T47D (cell line): Measurements from ENCODE around the gene TENM3.

ENCODE experiments used
- DNase-seq, 2 experiments: peaks; one replicate each; pipeline versions ENCODE4 v3.0.0 to v3.0.0-alpha.2; 2011 to 2012; ENCODE audit warnings: low read depth in 1 of 2, low spot score in 1 of 2
- JUND ChIP-seq: IDR thresholded peaks from 2 replicates; pipeline ENCODE4 v1.6.1; 2012; ENCODE audit warnings: low read depth
- in situ Hi-C: cut with HindIII; loops from 2 replicates; pipeline ENCODE4 v1.10.0; 2016; ENCODE audit warnings: low sequenced_read_pairs, low pct_unique_long_range_greater_than_20kb

Gene TENM3

DNA sequence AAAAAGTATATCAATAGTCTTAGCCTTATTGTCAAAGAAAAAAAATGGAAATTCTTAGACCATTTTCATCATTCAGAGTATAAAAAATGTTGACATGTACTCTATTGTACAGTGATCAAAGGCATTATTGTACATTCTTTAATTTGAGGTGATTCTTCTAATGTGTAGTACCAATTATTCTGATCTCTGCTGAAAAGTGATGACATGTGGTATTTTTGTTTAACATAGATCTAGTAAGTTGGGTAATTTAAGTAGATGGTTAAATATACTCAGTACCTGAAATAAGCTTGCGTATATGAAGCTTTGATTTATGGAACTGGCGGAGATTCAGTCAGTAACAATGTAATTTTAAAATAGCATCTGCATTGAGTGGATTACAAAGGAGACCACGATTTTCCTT lies 5.1 kb downstream of the TENM3 start:
- in situ Hi-C loops: no loop called here
- no peak for TF ChIP-seq JUND
- DNase-seq: no peak

DNA sequence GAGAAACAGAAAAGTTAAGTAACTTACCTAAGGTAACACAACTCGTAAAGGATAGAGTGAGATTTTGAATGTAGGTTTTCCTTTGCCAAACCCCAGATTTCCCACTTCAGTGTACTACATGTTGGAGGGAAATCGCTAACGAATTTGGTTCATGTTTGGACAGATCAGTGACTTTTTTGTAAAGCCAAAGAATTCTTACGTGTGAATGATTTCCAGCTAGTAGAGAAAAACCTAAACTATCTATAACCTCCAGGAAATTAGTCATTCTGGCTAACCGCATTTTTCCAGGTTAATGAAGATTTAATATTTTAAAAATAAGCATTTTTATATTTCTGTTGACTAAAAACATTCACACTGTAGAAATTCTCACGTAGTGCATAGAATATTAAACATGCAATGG lies 7.2 kb downstream of the TENM3 start:
- in situ Hi-C loops: no loop called here
- DNase-seq: no peak
- TF ChIP-seq JUND: no peak

DNA sequence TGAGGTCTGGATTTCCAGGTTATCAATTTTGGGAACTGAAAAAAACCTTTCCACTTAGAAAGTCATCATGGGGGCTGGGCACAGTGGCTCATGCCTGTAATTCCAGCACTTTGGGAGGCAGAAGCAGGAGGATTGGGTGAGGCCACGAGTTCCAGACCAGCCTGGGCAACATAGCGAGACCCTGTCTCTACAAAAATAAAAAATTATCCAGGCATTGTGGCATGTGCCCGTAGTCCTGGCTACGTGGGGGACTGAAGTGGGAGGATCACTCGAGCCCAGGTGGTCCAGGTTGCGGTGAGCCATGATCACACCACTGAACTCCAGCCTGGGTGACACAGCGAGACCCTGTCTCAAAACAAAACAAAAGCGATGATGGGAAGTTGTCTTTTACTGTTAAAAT lies 7.9 kb downstream of the TENM3 start:
- TF ChIP-seq JUND: no peak
- in situ Hi-C loops: no loop called here
- DNase-seq: no peak

DNA sequence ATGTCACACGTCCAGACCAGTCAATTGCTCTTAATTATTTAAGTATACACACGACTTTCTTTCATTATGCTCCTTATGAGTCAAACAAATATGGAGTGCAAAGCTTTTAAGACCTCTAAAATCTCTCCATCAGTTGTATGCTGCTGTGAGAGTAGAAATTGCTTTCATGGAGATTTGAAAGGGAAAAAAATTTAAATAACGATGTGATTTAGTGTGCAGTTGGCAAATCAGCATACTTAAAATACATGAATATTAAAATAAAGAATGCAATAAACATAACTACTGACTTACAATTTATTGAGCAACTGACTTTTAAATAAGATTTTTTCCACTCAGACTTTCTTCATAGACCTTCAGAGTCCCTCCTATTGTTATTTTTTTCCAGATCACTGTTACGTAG lies 9.0 kb downstream of the TENM3 start:
- DNase-seq: no peak
- TF ChIP-seq JUND: no peak

DNA sequence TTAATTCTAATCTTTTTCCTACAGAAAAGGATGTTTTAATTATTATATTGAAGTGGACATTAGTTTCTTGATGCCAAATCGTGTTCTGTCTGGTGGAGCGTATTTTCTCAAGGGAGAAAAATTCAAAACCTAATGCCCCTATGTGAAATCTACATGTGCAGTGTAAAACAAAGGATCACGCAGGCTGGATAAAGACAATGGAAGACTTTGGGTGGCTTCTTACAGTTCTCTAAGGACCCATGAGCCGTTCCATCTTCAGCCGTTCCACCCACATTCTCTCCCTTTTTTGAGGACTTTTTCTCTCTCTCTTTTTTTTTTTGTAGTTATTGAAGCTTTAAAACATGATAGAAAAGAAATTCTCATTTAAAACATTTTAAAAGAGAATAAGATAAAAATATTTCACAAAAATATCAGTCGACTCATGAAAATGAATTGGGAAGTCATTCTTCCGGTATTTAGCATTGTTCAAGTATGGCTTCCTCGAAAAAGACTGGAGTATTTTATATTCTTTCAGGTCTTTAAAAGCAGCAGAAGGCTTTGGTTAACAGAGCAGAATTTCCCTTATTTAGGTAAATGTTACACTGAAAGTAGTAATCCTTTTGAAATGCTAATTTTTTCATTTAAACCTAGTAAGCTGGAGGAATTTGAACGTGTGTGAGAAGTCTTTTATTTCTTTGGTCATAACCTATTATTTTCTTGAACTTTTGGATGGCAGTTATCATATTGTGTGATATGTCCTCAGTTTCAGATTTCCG lies 11.0 kb downstream of the TENM3 start:
- in situ Hi-C loops: no loop called here
- no peak for DNase-seq
- no peak for TF ChIP-seq JUND

More for the DNA sequence above, 9.0 kb downstream of the TENM3 start:
- in situ Hi-C loops: no loop called here

DNA sequence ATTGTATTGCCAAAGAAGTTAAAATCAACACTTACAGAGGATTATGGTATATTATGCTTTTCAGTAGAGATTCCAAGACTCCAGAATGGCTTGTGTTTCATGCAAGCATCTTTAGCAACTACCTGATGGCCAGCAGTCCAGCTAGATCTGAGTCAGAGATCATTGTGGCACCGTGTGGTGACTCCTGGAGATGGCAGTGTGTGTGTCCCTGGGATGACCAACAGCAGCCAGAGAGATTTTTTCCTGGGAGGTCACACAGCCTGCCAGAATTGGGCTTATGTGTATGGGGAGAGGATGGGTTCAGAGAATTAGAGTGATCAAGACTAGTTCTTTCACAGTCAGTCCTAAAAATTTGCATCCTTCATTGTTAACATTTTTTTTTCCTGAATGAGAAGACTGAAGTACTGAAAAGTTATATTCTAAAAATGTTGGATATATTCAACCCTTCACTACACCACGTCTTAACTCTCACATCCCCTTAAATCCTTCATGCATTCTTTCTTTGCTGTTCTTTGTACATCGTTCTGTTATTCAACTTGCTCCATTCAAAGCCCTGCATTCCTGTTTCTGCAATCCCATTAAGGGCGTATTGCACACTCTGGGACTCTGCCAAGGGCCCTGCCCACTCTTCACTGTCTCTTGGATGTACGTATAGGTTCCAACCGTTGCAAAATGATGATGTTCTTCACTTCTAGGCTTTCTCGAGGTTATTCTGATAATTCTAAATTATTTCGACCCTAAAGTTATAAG lies 12.4 kb downstream of the TENM3 start:
- TF ChIP-seq JUND: no peak
- in situ Hi-C loops: no loop called here
- DNase-seq: peak in 1 of 2 experiments; percentile 41

DNA sequence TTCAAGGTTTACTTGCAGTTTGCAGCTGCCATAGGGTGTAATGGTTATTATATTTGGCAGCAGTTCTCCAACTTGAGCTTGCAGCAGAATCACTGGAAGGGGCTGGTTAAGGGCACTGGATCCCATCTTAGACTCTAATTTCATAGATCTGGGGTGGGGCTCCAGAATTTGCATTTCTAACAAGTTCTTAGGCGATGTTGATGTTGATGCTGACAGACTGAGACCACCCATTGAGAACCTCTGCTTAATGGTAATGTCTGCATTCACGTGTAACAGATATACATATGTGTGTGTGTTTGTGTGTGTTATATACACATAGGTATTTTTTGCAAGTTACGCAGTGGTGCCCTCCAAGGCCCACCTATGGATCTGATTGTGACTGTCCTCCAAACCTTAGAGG lies 13.8 kb downstream of the TENM3 start:
- in situ Hi-C loops: no loop called here

DNA sequence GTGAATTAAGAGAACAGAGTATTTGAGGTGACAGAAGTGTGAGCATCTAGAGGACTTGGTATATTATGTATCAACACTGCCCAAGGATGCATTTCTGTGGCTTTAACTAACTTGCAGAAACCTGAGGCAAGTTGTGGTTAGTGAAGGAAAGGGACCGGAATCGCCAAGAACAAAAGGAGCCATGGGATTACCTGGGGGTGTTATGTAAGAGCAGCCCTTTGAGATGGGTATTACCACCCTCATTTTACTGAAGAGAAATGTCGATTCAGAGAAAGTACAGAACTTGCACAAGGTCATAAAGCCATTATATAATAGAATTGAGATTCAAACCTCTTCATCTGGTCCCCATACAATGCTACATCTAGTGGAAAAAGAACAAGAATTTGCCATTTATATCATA lies 14.3 kb downstream of the TENM3 start:
- in situ Hi-C loops: no loop called here
- no peak for TF ChIP-seq JUND
- DNase-seq: no peak

More for the DNA sequence above, 13.8 kb downstream of the TENM3 start:
- no peak for TF ChIP-seq JUND
- DNase-seq: no peak

DNA sequence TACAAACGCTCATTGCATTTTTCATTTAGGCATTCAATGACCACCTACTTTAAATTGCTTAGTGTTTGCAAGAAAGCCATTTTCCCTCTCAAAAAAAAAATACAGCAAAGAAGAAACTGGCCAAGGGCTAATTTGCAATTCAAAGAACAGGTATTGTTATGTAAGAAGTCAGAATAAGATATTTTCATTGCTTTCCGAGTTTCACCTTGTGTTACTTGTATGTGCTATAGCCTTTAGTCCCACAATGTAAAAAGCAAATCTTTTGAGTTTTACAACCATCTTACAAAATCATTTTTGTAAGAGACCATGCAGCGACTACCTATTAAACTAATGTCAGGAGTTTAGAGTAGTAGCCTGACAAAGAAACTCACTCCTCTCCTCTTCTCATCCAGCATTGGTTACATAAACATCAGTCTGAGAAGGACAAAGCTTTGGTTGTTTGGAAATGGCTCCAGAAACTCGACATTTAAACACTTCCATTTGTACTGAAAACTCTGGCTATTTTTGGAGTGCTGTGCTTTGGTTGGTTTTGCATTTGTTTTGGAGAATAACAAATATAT lies 15.3 kb downstream of the TENM3 start:
- in situ Hi-C loops: no loop called here
- DNase-seq: no peak
- TF ChIP-seq JUND: no peak

DNA sequence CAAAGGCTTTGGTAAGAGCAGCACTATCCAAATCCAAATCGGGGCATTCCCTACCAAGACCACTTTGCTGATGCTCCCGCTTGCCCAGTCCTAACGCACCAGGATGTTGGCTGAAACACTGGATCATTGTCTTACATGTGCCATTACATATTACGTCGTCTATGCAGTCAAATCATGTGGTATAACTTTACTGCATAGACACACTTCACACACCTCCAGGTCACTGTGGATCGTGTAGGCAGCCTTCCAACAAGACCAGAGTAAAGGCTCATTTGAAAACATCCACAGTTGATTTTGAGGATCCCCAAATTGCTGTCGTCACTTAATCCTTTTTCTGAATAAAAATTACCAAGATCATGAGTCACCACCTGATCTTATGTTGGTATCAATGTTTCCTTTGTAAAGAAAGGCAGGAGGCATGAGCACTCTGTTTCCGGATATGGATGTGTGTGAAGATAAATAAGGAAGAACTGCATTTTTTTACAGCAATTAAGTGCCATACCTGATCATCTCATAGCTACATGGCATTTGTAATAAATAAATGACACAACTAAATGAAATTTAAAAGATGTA lies 18.5 kb downstream of the TENM3 start:
- in situ Hi-C loops: no loop called here
- no peak for TF ChIP-seq JUND
- no peak for DNase-seq

DNA sequence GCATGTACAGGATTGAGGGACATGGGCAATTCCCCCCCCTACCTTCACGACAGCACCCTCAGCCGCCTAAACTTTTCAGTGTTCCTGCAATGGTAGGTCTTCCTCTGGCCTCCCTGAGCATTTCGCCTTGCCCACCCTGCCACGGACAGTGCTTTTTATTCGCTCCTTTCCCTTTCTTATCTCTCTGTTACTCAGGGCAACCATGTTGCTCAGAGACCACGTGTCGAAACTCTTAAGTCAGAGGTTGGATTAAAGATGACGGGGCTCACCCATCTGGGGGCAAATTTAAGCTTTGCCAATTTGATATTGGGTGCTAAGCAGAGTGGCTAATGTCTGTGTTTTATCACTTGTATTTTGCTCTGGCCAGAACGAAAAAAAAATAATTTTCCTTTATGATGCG lies 20.4 kb downstream of the TENM3 start:
- no peak for TF ChIP-seq JUND
- in situ Hi-C loops: no loop called here
- no peak for DNase-seq

DNA sequence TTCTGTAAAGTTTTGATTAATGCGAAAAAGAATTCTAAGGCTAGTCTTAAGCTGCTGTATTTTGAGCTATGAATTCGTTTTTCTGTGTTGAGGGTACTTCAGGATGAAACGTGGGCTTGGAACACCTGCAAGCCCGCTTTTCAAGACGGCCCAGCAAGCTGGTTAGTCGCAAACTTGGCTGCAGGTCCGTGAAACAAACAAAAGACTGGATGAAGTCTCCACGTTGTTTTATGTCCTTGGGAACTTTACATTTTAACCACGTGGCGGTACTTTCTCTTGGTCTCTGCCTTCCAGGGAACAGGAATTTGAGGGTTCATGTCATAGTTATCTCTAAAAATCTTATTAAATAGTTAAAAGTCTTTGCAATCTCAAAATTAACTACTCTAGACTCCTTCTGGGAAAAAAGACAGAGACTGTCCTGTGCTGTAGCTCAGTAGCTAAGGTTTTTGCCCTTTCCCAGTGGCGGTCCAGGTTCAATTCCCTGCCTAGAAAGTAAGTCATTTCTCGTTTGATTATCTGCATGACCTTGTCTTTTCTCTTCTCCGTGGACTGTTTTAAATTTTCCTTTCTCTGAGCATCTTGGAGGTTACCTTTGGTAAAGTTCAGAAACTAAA lies 21.0 kb downstream of the TENM3 start:
- no peak for TF ChIP-seq JUND
- peak in 1 of 2 experiments; percentile 52 for DNase-seq
- in situ Hi-C loops: no loop called here
